HG03342 (cell line): ENCODE results near the gene BDNF.
A peak's percentile ranks its signal among the peaks of the same experiment; 100 is the strongest.
"Not testable (repeated sequence)": the region's sequence is repeated elsewhere in the genome, so short reads cannot be mapped to it uniquely, and the experiment has no call there.

Experiments used
- ATAC-seq: cut with Tn5 transposase; IDR thresholded peaks from one replicate; pipeline ENCODE4 v1.9.1; 2021; ENCODE audit warnings: mild to moderate bottlenecking, moderate library complexity; ENCODE audit not compliant: unreplicated experiment

BDNF gene

DNA sequence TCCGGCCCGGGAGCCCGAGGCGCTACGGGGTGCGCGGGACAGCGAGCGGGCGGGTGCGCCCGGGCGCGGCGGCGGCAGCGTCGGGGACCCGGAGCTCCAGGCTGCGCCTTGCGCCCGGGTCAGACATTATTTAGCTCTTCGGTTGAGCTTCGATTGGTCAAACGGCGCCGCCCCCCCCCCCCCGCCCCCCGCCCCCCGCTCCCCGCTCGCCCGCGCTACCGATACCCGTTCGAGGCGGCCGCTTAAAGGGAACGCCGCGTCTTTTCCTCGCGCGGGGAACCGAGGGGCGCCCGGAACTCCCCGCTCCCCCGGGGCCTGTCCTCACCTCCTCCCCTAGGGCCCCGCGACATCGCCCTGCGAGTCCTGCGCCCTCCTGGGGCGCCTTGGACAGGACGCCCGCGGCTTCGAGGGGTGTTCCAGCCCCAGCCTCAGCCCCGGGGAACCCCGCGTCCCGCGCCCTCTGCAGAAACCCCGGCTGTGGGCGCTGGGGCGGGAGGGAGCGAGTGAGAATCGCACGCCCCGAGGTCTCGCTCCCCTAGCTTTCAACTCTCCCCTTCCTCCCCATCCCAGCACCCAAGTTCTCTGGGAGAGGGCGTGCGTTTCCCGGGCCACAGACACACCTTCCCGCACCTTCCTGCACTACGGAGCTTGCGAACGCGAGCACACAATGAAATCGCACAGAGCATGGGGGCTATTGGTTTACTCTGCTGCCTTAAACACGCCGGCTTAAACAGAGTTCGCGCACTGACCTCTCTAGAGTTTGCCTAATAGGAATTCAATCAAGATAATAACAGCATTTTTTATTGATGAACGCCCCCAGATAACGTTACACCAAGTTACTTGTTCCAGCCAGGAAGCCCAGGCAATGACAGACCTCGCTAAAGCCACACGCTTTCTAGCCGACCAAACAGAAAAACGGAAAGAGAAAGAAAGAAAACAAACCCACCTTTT lies at the start of gene BDNF:
Gene BDNF, minus strand, starts transcription at position 105 of the 951 bp plus-strand sequence. CDS start 41,891 bp downstream, outside the sequence.
- no peak for ATAC-seq

DNA sequence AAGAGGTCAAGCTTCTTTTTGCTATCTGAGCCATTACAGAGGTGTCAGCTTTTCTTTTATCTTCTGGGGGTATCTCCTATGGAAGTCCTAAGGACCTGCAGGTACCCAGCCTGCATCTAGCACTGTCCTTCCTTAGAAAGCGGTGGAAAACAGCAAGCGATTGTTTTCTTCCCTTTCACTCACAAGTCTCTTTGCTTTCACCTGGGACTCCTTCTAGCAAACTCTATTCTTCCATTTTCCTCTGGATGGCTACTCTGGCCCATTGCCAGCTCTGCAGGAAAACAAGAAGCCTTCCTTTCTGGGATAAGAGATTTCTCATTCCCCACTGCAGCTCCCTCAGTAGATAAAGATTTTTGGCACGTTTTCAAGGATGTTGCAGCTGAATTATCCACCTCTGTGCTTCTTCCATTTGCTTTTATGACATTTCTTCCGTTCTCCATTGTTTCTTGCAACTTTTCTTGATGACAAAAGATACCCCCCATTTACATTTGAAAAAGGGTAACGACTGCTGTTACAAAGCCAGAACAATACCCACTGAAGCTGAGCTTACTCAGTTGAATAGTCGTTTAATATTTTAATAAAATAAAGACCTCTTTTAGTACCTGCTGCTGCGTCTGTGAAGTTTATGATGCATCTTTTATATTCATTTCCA lies 40.2 kb upstream of the BDNF start:
- ATAC-seq, result no peak

DNA sequence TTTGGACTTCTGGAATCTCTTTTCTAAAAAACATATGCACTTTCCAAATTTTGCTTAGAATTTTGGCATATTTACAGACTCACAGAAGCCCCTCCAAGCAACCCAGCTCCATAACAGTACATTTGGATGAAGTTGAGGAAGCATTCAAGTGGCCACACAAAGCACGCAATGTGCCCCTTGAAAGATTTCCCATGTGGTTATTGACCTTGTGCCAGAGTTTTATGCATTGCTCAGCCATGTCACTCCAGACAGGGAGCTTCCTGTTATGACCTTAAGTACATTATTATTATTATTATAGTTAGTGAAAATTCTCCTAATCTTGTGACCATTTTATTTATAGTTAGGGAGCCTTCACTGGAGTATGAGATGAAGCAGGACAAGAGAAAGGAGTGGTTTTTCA lies 35.0 kb upstream of the BDNF start:
- no peak for ATAC-seq

DNA sequence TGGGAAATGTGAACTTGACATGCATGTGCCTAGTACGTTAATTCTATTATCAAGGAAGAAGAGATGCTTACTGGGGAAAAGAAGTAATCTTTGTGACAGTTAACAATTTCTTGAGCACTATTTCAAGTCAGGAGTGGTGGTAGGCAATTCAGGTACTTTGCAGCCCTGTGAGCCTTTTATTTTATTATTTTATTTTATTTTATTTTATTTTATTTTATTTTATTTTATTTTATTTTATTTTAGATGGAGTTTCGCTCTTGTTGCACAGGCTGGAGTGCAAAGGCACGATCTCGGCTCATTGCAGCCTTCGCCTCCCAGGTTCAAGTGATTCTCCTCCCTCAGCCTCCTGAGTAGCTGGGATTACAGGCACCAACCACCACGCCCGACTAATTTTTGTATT lies 31.5 kb upstream of the BDNF start:
- ATAC-seq, result not testable (repeated sequence)

DNA sequence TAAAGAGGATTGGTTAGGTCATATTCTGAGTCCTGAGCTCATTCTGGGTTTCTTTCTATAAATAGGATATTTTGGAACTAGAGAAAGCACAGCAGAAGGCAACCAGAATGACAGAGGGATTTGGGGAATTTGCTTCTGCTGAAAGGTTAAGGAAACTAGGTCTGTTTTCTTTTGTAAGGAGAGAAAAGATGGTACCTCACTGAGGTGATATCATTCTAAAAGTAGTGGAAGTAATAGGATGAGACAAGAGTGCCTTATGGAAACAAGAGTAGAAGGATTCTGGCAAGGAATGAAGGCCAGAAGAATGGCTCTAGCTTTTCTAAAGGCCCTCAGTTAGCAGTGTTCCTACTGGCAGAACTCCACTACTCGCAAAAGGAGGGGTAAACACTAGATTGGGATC lies 26.7 kb upstream of the BDNF start:
- no peak for ATAC-seq

DNA sequence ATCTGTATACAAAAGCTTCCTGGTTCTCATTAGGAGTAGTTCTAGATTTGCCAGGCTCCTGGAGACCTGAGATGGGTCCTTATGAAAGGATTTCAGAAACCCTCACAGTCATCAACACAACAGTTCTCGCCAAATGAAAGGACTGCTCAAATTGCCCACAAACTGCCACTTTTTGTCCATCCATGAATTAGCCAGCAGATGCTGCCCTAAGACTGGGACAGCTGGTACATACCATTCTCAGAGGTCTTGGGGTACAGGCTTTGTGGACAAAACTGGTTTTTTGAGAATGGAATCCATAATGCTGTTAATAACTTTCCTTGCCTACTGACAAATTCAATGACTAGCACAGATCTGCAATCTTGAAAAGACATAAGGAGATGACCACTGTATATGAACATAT lies 23.4 kb upstream of the BDNF start:
- no peak for ATAC-seq

DNA sequence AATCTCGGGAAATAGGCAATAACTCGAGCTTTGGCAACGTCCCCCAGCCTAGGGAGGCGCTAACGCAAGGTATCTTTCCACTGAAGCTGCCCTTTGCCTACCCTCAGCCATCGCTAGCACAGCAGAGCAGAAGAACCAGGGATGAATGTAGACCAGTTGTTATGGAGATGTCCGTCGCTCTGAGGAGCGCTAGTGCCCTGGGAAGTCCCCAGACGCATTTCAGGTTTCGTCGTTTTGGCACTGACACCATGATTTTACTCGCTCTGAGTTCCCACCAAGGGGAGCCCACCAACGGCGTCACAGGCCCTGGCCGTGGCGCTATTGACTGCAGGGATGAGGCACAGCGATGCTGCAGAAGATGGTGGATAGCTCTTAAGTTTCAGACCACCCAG lies 22.7 kb upstream of the BDNF start:
- ATAC-seq, result no peak

DNA sequence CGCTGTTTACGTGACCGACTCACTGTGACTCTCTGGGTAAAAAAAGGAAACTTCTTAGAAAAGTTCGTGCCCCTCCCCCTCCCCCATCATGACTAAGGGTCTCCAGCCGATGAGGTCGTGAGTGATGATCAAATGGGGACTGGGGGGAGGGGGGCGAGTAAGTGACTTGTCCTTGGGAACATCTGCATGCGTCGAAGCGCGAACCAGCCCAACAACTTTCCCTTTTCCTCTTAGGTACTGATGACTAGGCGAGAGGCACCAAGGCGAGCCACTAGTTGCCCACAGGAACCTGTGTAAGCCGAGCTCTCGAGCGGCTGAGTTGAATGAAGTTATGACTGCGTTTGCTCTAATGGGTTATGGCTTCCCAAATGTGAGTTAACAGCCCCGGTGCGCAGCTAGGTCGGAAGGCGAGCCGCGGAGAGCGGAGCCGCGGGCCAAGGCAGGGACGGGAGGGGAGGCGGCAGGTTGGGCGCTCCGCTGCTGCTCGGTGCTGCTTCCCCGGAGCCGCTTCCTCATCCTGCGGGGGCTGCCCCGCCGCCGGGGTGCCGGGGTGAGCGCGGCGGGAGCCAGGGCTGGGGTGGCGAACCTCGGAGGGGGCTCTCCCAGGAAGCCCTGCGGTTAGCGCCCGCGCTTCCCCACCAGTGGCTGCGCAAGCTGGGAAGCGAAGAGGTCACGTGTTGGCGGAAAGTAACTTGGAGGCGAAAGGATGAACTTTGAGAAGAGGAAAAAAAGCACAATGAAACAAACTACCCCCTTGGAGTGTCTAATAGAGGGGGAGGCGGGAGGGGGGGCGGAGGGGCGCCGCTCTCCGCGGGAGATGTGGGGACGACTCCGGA lies 22.1 kb upstream of the BDNF start:
- no peak for ATAC-seq

DNA sequence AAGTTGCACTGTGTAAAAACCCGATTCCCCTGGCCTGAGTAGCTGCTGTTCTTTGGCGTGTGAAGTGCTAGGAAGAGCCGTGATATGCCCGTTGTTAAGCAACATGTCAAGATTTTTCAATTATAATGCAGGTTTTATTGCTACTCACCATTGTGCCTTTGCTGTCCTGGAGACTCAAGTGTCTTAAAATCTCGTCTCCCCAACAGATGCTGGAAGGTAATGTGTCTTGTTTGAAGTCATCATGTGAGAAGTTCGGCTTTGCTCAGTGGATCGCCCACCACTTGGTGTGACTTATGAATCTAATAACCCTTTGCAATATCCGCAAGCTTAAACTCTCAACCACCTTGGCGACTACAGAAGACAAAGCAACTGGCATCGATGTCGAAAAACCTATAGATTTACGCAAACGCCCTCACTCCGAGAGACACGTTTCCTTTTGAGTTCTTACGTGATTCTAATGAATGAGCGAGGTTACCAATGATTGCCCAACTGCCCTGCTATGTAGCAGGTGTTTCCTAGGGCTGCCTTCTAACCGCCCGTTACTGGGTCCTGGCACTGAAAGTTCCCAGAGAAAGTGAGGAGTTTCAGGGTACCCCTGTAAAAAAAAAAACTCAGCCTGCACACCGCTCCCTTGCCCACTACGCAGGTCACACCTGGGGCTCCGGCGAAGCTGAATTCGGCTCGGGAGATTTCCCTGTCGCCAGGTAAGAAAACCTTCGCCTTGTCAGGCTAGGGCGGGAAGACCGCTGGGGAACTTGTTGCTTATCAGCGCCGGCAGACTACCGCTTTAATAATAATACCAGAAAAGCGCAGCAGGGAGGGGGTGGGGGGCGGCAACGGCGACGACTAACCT lies 21.2 kb upstream of the BDNF start:
- no peak for ATAC-seq

DNA sequence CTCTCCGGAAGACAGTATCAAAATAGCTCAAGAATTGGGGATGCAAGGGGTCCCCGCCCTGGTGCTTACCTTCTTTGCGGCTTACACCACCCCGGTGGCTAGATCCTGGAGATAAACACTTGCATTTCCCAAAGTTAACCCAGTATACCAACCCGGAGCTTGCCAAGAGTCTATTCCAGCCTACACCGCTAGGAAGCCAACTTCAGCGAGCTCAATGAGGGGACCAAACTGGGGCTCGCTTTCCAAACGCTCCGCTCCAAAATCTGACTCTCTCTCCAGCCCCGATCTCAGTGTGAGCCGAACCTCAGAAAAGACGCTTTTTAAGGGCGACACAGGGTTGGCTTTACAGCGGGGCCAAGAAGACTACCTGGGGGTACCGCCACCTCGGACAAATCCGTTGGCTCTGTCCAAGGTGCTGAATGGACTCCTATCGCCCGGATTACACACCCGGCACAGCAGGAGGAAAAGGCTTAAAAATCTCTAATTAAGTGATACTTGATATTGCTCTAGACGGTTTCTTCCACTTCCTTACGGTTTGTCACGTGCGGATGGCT lies 20.1 kb upstream of the BDNF start:
- no peak for ATAC-seq

DNA sequence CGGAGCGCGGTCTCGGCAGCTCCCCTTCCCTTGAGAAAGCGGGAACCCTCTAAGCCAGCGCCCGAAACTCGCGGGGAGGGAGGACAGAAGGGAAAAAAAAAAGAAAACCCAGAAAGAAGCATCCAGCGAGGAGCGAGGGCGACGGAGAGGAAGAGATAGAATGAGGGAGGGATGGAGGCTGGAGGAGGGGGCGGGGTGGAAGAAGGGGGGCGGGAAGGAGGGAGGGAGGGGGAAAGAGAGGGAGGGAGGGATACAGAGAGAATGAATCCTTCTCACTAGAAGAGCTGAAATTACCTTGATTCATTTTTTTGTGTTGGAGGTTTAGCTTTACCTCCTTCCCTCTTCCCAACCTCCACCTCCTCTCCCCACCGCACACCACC lies 19.3 kb upstream of the BDNF start:
- no peak for ATAC-seq

DNA sequence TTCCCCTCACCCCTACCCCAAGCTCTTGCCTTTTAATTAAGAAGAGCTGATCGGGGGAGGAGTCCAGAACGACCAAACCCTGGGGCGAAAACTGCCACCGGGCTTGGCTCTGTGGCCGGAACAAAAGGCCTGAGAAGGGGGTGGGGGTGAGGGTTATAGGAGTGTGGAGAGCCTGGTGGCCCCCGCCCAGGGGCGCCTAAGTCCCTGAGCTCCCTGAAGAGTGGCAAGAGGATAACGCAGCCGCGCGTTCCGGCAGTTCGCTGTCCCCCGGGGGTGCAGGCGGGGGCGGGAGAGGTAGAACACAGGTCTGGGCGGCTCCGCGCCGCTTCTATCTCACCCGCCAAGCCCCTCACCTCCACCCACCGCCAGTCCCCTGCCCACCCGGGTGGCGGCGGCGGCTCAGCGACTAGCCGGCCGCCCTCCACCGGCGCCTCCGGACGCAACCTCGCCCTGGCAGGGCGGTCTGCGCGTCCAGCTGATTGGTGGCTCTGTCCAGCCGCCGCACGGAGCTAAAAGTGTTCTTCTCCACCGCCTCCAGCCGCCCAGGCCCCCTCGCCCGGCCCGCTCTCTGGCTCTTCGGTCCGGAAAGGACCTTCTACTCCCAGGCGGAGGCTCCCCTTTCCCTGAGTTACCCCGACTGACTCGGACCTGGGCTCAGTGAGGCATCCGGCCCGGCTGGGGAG lies 18.7 kb upstream of the BDNF start:
- no peak for ATAC-seq

DNA sequence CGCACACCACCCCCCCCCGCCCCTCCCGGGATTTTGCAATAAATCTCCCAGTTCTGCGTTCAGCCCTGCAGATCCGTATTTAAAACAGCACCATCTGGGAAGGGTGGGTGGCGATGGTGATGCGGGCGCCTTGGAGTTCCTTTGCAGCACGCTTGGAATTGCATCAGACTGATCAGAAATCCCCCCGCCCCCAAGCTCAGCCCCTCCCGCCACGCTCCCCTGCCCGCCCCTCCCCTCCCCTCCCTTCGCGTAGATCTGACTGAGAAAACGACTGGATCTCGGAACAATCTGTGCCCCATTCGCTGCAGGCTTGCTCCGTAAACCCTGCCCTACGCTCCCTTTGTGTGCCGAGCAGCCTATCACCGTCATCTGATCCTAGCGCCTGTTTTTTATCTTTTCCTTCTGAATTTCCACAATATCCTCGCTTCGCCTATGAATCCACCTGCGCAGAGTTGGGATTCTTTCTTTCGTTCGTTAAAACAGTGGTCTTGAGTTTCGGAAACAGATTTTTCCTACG lies 18.1 kb upstream of the BDNF start:
- no peak for ATAC-seq

DNA sequence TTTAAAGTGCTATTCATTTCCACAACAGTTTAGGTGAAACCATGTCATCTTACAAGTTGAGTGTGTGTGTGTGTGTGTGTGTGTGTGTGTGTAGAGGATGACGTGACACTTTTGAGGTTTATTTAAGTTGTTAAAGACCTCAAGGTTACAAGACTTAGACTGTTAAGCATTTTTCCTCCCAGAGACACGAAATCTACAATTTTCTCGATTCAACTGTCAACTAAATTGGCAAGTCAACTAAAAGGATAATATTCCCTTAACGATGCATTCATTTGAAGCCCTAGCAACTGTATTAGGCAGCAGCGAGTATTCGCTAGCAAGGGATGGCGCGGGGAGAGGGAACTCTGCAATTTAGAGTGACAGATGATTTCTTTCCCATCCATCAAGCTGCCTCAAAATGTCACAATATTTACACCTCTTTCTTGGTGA lies 17.6 kb upstream of the BDNF start:
- ATAC-seq, result no peak

DNA sequence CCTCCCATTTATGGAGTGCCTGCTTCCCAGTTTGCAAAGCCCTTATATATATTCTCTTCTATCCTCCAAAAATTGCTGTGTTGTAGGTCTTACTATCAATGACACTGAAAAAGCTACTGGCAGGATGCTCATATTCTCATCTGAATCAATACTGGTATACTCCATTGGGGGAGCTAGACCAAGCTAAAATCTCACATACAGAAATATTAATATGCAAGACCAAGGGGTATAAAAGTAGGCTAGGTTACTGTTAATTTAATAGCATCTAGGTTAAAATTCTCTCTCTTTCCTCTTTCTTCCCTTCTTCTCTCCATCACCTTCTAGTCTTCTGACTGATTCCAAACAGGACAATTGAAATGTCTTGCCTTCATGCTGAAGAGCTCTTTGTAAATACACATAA lies 17.1 kb upstream of the BDNF start:
- peak; percentile 44 for ATAC-seq

DNA sequence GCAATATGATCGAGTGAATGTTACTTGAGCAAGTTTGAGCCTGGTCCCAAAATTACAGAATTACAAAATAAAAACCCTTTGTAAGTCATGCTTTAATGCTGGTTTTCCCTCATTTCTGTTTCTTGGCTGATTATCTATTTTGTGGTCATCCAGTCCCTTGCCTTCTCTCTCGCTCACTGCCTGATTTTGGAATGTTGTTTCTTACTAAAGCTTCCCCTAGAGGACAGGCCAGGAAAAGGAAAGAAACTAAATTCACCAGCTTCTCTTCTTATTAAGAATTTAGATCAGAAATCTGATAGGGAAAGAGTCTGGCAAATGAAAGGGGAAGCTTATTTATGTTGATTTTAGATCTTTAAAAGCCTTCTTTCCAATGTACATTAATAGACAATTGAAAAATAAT lies 16.6 kb upstream of the BDNF start:
- ATAC-seq, result no peak

DNA sequence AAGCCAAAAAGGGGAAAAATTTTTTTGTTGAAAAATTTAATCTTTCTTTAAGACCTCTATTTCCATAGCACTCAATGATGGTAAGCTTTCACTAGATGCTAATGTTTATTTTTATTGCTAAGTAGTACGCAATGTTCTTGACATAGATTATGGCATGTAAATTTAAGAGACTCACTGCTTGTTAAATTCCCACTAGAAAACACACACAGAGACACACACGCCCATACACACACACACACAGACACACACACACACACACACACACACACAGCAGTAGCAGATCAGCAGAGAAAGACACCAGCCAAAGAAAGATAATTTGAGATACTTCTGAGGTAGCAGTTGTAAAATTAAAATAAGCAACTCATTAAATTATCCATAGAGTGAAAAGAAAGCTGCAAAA lies 16.0 kb upstream of the BDNF start:
- no peak for ATAC-seq

DNA sequence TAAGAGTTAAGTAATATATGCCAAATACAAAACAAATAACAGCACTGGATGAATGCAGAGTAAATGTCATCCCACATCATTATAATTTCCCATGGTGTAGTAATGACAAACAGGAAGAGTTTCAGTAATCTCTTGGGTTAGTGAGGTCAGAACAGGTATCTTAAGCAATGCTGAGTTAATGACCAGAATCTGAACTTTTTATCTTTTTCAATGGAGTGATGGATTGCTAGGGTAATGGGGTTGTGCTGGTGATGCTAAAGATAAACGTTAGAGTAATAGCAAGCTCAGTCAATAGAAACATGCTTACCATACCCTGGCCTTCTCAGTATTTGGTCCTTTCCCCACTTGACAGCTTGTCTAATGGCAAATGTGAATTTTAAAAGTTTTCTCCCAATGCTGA lies 11.5 kb upstream of the BDNF start:
- no peak for ATAC-seq

DNA sequence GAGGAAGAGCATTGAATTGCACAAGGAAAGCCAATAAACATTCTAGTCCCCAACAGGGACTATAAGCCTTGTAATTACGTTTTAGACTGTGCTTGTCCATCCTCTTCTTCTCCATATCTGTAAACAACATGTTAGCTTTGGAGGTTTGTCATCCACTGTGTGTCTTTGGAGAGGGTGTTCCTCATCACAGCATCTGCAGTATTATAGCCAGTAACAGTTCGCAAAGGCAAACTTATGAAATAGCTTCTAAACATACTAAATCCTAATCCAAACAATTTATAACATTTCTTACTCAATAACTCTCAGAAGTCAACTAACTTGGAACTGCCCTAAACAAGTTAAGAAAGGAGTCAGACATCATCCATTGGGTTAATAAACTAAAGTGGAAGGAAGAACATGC lies 10.3 kb upstream of the BDNF start:
- ATAC-seq, result no peak
